ENCODE measurements around the gene XPO6. TPM values are rescaled to one million over a fixed set of nuclear protein-coding genes. Genes with fewer than 3 reads are reported as not detected.

Gene XPO6
- total and polyA plus RNA-seq, 2 of the 13 experiments (the other 11 are each of a cell fraction or from before 2014, with no cell fraction given): 109 to 129 TPM

DNA sequence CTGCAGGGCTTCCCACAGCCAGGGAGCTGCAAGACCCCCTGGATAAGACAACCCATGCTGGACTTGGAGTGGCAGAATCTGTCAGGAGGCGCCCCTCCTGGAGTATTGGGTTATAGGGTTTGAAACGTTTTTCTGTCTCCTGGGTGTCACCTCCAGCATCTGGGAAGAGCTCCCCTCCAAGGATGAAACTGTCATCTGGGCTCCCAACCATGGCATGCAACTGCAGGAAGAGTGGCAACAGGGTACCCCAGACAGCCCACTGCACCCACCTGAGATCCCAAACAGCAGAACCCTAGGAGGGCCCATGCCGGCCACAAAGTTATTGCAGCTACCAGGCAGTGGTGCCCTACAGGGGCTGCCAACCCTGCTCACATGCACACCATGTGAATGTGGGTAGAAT lies 147.6 kb downstream of the XPO6 start:
- no peak for ATAC-seq
- peaks cover 3% of the 10 kb centered on the region; the same call in 1 of the 2 replicates for H4K20me1 ChIP-seq (ENCODE audit: insufficient read depth, low read length)
- 10% methylated on average over 3 of the region's 3 CpGs for WGBS (ENCODE audit: low lambda C conversion rate)
- intact Hi-C loops (cut with micrococcal nuclease; ENCODE audit: unreplicated experiment): no loop called here
- H3K27ac ChIP-seq (ENCODE audit: extremely low read length, insufficient read depth, low read length): no peak overlapping the region
- no peaks in the 10 kb centered on the region for H3K4me1 ChIP-seq (ENCODE audit: insufficient read depth, low read length)
- in situ Hi-C loops (cut with HindIII; ENCODE audit: extremely low pct_ligation_motif_present, low pct_unique_long_range_greater_than_20kb): no loop called here
- no peak for DNase-seq (ENCODE audit: low spot score)
- ChIA-PET CTCF (ENCODE audit: low intra/inter-chr PET ratio, low total read pairs) (interaction anchor here (1.1 kb wide), 1 partner anchor 92 kb away, joined by 3 read pairs; no protein-coding TSS in a partner anchor), POLR2A (no interaction called here)
- peaks cover 26 to 89% of the 10 kb centered on the region in 2 experiments for H3K27me3 ChIP-seq (ENCODE audit: control insufficient read depth in 1 of 2, insufficient read depth in 2 of 2, low read length in 2 of 2)
- no peaks in the 10 kb centered on the region for H3K9me3 ChIP-seq (ENCODE audit: low read length)
- FAIRE-seq: no peak
- H3K4me3 ChIP-seq (replicated peaks in 1 of 3; ENCODE audit: insufficient read depth in 1 of 3, low read depth in 2 of 3, low read length in 3 of 3): no peak overlapping the region
- H3K79me2 ChIP-seq (ENCODE audit: insufficient read depth, low read length): no peaks in the 10 kb centered on the region
- no peak overlapping the region for H2AFZ ChIP-seq (ENCODE audit: low read length)
- no peak overlapping the region for H3K4me2 ChIP-seq (ENCODE audit: low read depth, low read length)
- TF ChIP-seq, protein P1, sequence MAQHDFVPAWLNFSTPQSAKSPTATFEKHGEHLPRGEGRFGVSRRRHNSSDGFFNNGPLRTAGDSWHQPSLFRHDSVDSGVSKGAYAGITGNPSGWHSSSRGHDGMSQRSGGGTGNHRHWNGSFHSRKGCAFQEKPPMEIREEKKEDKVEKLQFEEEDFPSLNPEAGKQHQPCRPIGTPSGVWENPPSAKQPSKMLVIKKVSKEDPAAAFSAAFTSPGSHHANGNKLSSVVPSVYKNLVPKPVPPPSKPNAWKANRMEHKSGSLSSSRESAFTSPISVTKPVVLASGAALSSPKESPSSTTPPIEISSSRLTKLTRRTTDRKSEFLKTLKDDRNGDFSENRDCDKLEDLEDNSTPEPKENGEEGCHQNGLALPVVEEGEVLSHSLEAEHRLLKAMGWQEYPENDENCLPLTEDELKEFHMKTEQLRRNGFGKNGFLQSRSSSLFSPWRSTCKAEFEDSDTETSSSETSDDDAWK (CRISPR knock-in tag; IDR thresholded peaks at IDR 0.05): no peak
- TF ChIP-seq, protein P2, sequence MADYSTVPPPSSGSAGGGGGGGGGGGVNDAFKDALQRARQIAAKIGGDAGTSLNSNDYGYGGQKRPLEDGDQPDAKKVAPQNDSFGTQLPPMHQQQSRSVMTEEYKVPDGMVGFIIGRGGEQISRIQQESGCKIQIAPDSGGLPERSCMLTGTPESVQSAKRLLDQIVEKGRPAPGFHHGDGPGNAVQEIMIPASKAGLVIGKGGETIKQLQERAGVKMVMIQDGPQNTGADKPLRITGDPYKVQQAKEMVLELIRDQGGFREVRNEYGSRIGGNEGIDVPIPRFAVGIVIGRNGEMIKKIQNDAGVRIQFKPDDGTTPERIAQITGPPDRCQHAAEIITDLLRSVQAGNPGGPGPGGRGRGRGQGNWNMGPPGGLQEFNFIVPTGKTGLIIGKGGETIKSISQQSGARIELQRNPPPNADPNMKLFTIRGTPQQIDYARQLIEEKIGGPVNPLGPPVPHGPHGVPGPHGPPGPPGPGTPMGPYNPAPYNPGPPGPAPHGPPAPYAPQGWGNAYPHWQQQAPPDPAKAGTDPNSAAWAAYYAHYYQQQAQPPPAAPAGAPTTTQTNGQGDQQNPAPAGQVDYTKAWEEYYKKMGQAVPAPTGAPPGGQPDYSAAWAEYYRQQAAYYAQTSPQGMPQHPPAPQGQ (CRISPR knock-in tag; IDR thresholded peaks at IDR 0.05; ENCODE audit: borderline replicate concordance): no peak
- TF ChIP-seq MZF1 (CRISPR knock-in tag; IDR thresholded peaks at IDR 0.05; ENCODE audit: borderline replicate concordance): no peak
- TF ChIP-seq NPAS2 (CRISPR knock-in tag; IDR thresholded peaks at IDR 0.05; ENCODE audit: borderline replicate concordance): no peak
- no TSS peak for BruUV-seq (replicated peaks)
- no peak overlapping the region for H3K9ac ChIP-seq (ENCODE audit: insufficient read depth, low read depth, low read length)
- H3K36me3 ChIP-seq (replicated peaks in 1 of 2; ENCODE audit: control insufficient read depth in 1 of 2, insufficient read depth in 2 of 2, low read length in 2 of 2): no peaks in the 10 kb centered on the region
